ENCODE measurements around the gene INS.
A peak's percentile ranks its signal among the peaks of the same experiment; 100 is the strongest.

INS gene

DNA sequence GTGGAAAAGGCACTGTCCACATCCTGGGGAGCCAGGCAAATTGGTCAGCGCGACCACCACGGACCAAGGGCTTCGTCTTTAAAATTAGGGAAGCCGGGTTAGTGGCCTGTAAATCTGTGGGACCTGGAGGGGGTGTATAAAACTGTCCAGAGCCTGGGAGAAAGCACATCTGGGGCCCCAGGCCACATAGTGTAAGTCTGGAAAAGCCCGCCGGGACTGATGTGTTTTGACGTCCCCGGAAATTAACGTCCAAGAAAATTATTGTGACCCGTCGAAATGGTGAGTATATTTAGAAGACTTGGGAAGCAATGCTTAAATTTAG, 17.6 kb downstream of the INS start:
- DNase-seq = no peak

DNA sequence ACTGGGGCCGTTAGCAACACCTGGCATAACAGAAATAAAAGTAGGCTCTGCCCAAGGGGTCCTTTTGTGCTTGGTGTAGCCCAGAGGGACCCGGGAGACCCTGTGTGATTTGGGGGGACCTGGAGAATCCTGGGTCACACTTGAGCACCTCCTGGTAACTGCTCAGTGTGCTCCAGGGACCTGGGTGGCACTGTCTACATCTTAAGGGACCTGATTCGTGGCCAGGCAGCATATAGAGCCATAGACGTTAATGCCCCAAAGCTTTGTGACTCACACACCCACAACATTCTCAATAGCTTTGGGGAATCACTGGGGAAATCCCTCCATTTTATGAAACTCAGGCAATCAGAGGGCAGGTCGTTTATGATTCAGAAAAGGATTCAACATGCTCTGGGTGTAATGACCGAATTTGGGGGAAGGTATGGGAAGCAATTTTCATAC, 18.2 kb downstream of the INS start:
- DNase-seq = no peak

DNA sequence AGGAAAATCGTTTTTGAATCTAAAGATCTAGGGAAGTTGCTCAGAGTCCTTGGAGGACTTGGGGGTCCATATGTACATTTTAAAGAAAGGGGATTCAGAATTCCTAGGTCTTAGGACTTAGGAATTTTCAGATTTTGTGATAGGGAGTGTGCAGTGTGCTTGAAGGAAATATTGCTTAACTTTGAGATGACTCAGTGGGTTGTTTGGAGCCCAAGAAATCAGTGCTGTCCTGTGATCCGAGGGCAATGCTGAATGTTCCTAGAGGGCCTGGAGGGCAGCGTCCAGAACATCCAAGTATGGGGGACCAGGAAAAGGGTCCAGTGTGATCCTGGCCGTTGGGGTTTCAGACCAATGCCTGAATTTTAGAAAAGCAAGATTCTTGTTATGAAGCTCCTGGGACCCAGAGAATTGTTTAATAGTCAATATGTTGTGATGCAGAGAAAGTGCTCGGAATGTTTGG, 18.7 kb downstream of the INS start:
- DNase-seq = no peak

DNA sequence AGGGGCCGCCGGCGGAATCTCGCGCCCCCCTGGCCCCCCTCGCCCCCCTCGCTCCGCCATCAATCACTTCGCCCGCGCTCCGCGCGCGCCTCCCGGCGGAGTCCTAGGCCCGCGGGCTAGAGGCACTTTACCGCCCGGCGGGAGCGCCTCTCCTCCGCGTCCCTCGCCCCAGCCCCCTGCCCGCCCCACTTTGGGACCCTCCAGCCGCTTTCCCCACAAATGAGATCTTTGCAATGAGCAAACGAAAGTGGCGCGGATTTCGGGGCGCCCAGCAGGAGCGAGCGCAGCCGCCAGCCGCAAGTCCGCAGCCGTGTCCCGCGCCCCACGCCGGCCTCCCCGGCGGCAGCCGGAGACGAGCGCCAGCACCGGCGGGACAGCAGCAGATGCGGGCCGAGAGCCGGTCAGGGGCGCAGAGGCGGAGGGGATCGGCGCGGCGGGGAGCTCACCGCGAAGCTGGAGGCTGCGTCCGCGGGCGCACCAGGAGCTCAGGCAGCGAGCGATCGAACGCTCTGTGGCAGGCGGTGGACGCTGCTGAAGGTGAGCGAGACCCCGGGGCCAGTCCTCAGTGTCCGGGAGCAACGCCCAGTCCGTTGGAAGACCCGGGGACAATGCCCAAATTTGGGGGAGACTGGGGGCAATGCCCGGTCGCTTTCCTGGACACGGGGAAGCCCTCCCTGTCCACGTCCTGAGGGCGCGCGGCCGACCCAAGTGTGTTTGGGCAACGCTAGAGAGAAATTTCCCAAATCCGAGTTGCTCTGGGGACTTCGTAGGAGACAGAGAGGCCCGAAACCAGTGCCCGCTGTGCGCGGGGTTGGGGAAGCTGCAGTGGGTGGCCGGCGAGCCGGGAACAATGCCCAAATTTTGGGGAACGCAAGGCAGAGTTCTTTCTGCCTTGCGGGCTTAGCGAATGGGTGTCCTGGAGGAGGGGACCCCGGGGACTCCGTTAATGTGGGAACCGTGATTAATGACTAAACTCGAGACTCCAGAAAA, 20.3 kb downstream of the INS start:
- no peak for DNase-seq

DNA sequence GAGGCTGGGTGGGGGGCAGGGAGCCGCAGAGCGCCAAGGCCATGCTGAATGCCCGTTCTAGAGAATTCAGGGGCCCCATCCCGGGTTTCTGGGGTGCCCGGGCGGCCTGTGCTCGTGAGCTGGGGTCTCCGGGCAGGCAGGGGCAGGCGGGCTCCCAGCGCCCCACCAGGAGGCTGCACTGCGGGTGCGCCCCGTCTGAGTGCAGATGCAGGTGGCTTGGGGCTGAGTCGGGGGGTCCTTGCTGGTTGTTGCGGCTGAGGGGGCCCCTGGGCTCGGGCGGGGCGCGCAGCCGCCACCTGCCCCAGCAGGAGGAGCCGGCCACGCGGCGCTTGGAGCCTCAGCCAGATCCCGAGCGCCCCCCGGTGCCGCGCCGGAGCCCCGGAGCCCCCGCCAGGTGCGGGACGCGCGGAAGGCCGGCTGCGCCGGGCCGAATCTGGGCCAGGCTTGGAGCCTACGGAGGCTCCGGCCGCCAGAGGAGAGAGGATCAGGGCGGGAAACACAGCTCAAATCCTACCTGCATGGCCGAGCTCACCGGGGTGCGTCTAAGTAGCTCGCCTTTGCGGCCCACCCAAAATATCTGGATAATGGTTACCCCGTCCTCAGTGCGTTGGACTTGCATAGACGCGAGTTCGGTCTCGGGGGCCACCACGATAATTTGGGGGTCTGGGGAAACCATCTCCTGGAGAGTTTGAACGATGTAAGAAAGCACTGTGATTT, 21.2 kb downstream of the INS start:
- DNase-seq = peak; percentile 18

DNA sequence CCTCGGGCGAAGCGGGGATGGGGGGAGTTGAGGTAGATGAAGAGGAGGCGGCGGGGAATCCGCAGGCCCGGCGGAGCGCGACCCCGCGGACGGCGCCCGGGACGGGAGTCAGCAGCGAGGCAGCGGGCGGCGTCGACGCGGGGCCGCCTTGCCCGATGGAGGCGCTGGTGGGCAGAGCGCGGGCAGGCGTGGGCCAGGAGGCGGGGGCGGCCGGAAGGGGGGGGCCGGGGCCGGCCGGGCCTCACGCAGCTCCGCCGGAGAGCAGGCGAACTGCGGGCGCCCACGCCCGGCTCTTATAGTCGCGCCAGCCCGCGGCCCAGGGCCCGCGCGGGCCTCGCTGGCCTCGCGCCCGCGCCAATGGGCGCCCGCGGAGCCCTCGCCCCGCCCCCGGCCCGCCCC, 21.9 kb downstream of the INS start, which contains the start of gene IGF2:
Gene IGF2, minus strand, starts transcription at position 267 of the 399 bp plus-strand sequence. CDS start 3,866 bp downstream, outside the sequence.
- DNase-seq = peak; percentile 49

DNA sequence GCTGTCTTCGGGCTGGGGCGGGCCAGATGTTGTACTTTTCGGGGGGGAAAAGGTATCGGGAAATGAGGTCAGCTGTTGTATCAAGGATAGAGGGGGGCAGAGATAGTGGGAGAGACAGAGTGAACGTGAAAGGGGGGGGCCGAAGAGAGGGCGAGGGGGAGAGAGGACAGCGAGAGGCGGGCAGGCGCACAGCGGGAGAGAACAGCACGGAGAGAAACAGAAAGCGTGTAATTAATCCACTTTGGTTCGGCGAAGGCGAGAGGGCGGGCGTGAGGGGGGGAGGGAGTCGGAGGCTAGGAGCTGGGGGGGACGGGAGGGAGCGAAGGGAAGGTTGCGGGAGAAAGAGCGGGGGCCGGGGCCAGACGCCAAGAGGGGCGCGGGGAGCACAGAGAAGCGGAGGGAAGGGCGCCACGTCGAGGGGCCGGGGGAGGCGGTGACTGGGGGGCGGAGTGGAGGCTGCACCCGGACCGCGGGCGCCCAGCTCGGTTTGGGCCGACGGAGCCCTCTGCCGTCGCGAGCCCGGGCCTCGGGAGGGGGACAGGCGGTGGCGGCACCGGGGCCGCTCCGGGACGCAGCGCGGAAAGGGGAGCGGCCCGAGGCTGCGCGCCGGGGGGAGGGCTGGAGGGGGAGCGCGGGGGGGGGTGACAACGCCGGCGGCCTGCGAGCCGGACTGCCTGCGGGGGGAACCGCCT, 22.4 kb downstream of the INS start:
- DNase-seq = peak; percentile 38

DNA sequence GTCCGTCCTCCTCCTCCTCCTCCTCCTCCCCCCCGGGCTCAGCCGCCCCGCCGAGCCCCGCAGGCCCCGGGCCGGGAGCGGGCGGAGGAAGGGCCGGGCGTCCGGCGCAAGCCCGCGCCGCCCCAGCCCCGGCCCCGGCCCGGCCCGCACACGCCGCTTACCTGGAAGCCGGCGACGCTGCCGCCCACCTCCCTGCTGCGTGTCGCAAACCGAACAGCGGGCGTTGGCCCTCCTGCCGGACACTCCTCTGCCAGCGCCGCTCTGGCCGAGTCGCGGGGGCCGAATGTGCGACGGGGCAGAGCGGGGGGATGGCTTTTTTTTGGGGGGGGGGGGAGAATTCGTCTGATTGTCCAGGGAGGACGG, 23.0 kb downstream of the INS start:
- peak; percentile 5 for DNase-seq

DNA sequence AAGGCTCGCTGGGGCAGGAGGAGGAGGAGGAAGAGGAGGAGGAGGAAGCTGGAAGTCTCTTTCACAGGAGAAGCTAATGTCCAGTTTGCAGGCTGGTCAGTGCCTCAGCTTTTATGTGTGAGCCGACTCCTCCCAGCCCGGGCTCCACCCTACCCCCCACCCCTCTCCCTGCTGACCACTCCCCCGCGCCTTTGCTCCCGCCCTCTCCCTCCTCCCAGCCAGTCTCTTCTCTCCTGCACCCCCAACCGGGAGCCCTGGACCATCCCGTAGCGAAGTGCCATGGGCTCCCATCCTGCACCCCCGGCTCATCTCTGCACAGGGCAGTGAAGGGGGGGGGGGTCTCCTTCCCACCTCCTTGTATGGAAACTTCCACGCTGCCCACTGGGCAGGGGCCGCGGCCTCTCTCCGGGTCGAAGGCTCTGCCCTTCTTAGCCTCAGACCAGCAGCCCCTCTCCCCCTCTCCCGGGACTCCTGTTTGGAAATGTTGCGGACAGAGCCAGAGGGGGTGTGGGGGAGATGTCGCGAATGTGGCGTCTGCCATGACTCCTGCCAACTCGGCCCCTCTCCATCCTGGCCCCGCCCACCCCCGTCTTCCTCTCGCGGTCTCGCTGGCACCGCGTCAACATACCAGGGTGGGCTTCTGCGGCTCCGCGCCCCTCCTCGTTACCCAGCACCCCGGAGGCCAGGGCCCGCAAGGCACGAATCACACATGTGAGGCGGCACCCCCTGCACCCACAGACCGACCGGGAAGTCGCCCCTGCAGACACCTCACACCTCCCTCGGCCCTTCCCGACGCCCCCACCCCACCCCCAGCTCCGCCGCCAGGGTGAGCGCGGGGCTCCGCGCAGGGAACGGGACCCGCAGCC, 23.6 kb downstream of the INS start:
- DNase-seq = peak; percentile 37

DNA sequence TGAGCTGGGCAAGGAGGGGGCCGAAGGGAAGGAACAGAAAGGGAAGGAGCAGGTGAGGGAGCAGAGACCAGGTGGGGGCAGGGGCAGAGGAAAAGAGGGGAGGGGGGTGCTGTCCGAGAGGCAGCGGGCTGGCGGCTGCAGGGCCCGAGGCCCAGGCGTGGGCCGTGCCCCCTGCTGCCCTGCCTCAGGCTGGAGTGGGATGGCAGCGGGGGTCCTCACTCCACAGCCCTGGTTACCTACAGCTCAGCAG, 24.1 kb downstream of the INS start:
- DNase-seq = no peak

DNA sequence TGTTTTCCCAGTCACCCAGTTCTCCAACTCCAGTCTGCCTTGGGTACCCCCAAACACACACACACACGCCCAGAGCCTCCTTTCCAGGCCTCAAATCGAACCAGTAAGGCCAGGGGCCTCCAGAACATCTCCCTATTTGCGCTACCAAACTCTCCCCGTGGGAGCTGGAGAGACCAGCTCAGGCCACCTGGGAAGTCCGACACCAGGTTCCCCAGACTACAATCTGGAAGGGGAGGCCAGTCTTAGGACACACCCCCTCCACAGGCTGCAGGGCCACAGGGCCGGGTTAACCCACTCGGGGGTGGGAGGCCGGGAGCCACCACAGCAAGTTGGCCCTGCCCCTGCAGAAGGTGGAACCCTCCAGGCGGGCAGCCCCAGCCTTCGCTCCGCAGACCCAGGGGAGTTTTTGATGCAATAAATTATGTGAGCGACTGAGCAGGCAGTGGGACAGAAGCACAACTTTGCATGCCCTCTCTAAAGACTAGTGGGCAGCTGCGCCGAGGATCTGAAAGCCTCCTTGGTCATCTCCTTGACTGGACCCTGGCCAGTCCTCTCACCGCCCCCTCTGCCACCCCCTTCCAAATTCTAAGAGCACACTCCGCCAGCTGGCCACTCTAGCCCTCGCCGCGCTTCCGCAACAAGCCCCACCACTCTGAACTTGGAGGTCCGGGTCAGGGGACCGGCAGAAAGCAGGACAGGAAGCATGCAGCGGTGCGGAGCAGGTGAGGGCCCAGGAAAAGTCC, 24.6 kb downstream of the INS start:
- no peak for DNase-seq

DNA sequence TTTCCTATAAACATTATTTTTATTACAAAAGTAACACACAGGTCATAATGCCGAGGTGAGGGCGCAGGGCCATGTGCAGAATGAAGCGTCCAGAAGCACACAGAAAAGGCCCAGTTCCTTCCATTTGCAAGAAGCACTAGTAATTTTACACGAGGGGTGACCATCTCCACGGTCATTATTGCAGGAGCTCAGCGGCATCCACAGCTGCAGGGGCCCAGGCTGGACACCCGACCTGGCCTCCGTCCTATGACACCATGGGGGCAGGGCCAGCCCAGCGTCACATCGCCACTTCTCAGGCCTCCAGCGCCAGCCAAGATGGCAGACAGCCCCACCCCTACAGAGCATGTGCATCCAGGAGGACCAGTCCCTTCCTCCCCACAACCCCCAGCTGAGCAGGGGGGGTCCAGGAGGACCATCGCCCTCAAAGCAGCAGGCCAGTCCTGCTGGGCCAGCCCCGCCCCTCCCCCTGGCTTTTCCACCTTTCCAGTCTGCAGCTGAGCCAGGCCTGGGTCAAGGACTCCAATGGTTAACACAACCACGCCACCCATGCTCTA, 25.3 kb downstream of the INS start:
- no peak for DNase-seq

DNA sequence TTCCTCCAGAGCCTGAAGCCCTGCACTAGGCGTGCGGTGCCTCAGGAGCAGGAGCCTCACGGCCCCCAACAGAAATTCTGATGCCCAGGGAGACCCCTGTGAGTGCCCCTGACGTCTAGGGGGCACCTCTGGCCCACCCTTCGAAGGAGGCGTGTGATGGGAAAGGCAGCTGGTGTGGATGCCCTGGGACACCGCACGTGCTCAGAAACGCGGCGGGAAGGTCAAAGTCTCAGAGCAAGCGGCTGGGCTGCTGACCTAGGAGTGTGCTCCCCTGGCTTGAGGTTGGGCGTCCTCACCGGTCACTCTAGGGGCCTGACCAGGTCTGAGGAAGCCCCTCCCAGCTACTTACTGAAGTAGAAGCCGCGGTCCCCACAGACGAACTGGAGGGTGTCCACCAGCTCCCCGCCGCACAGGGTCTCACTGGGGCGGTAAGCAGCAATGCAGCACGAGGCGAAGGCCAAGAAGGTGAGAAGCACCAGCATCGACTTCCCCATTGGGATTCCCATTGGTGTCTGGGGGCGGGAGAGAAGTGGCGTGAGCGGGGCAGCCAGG, 25.9 kb downstream of the INS start:
- no peak for DNase-seq

DNA sequence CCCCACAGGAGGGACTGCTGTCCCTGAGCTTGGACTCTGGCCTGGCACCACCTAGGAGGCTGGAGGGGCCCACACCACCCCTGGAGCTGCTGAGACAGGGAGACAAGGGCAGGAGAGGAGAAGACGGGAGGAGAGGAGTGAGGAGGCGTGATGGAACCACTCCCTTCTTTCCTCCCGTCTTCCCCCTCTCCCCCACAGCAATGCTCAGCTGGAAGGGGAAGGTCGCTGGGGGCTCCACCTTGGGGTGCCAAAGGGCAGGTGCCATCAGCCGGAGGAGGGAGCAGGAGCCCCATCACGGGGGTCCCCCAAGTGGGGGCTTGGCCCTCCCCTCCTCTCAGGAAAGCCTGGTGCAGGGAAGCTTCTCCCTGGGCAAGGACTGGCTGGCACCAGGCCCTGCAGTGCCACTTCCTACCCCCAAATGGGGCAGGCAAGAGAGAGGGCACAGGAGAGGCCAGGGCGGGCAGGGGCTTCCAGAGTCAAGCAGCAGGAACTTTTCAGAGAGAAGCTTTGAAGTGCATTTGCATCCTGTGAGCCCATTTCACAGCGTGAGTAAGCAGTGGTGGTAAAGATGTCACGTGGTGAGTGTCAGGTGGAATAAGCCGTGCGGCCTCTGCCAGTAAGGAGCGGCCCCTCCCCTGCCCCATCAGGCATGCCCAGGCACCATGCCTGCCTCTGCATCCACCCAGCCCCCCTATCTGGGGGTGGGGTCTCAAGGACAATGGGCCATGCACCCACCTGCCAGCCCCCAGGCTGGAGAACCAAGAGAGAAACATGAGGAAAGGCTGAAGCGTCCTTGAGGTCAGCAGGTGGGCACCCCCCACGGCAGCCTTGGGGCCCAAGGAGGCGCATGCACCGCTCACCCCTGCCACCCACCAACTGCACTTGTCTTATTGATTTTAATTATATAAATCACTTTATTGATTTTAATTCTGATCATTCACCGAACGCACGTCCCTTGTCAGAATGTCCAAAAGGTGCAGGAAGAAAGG, 26.7 kb downstream of the INS start:
- DNase-seq = no peak

DNA sequence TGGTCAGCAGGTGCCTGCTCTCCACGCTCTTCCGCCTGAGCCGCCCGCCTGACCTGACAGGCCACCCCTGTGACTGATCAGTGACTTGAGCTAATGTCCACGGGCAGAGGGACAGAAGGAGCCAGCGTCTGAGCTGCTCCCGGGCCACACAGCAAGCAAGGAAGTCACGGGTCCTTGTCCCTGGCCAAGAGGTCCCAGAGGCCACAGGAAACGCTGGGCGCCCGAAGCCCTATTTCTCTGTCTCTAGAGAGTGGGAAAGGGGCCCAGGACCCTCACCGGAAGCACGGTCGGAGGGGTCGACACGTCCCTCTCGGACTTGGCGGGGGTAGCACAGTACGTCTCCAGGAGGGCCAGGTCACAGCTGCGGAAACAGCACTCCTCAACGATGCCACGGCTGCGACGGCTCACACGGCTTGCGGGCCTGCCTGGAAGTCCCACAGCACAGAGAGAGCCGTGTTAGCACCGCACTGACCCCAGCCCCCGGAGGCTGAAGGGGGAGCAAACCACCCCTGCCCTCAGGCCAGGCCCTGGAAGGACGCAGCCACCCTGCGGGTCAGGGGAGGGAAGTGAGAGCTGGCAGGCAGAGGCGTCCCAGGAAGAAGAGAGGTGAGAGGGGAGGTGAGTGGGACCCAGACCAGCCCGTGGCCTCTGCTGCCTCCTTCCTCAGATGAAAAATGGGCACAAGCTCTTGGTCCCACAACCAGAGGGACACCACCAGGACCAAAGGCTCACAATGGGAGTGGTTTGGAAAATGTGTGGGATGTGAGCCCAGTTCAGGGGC, 27.6 kb downstream of the INS start:
- DNase-seq = no peak

DNA sequence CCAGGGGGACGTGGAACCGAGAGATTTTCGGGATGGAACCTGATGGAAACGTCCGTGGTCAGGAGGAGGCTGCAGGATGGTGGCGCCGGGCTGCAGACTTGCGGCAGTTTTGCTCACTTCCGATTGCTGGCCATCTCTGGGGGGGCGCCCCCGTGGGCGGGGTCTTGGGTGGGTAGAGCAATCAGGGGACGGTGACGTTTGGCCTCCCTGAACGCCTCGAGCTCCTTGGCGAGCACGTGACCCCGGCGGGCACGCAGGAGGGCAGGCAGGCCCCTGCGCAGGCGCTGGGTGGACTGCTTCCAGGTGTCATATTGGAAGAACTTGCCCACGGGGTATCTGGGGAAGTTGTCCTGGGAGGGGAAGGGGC, 28.2 kb downstream of the INS start:
- no peak for DNase-seq

DNA sequence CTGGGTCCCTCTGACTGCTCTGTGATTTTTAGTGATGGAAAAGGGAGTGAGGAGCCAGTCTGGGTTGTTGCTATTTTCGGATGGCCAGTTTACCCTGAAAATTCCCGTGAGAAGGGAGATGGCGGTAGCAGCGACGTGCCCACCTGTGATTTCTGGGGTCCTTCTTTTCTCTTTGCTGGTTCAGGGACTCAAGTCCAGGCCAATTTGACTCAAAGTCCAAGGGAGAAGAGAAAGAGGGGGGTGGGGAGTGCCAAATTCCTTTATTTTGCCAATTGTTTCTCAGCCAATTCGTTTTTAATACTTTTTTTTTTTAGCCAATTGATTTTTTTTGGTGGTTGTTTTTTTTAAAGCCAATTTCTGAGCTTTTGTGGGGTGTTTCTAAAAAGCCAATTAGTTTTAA, 28.8 kb downstream of the INS start:
- DNase-seq = no peak

DNA sequence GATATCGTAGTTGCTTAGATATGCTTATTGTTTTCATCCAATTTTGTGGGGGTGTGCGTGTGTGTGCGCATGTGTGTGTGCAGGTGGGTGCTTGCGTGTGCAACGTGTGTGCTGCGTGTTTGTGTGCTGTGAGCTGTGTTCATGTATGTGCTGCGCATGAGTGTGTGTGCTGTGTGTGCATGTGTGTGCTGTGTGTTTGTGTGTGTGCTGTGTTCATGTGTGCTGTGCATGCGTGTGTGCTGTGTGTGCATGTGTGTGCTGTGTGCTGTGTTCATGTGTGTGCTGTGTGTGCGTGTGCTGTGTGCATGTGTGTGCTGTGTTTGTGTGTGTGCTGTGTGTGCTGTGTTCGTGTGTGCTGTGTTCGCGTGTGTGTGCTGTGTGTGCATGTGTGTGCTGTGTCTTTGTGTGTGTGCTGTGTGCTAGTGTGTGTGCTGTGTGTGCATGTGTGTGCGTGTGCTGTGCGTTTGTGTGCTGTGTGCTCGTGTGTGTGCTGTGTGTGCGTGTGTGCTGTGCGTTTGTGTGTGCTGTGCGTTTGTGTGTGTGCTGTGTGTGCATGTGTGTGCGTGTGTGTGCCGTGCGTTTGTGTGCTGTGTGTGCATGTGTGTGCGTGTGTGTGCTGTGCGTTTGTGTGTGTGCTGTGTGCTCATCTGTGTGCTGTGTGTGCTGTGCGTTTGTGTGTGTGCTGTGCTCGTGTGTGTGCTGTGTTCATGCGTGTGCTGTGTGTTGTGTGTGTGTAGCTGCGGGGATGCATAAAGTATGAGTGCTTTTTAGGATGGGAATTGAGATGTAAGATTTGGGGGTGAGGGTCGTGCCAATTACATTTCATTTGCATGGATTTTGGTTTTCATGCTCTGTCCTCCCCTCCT, 29.4 kb downstream of the INS start:
- DNase-seq = no peak
